ENCODE measurements around the gene GTF2H2C. TPM values are rescaled to one million over a fixed set of nuclear protein-coding genes. Genes with fewer than 3 reads are reported as not detected.
A peak's percentile ranks its signal among the peaks of the same experiment; 100 is the strongest.
"Not testable (repeated sequence)": the region's sequence is repeated elsewhere in the genome, so short reads cannot be mapped to it uniquely, and the experiment has no call there.

GTF2H2C gene
- 15.0 TPM for polyA plus RNA-seq (2013, experiment 1 of 2)
- 16.4 TPM for polyA plus RNA-seq (2013, experiment 2 of 2)

GRCh38 chr5:69559908-69560330 is at the start of gene GTF2H2C:
Gene GTF2H2C (plus strand): TSS chr5:69560191. CDS start chr5:69565133, 4,942 bp downstream.
- peak; percentile 73 for DNase-seq
- Histone ChIP-seq H3K9ac (ENCODE audit: low read length) (peak within 1 kb of the TSS; percentile 70), H3K4me2 (ENCODE audit: low read length, poor library complexity, severe bottlenecking) (peak within 1 kb of the TSS; percentile 58), H3K4me3 (ENCODE audit: insufficient read depth in 1 of 2, low read depth in 1 of 2, low read length in 2 of 2) (peak within 1 kb of the TSS; percentile 50 to 69), H3K27ac (ENCODE audit: low read length, poor library complexity, severe bottlenecking) (peak within 1 kb of the TSS; percentile 69)
- not testable (repeated sequence) for H3K4me1 ChIP-seq (ENCODE audit: control insufficient read depth, insufficient read depth, low read depth, low read length); H3K14ac ChIP-seq (ENCODE audit: low read length in 2 of 2); H3K79me1 ChIP-seq (replicated peaks; ENCODE audit: low read length, poor library complexity, severe bottlenecking); H3K23ac ChIP-seq (ENCODE audit: low read length in 2 of 2); H2BK12ac ChIP-seq (ENCODE audit: low read length in 2 of 2); H4K8ac ChIP-seq (ENCODE audit: low read length); H3K36me3 ChIP-seq (ENCODE audit: control insufficient read depth in 1 of 2, insufficient read depth in 2 of 2, low read depth in 1 of 2, low read length in 2 of 2); H3K9me3 ChIP-seq (ENCODE audit: control insufficient read depth, low read length); H2BK120ac ChIP-seq (ENCODE audit: low read depth, low read length); H3K27me3 ChIP-seq (ENCODE audit: control insufficient read depth in 1 of 2, insufficient read depth in 1 of 2, low read length in 2 of 2); H2AFZ ChIP-seq (ENCODE audit: low read depth, low read length); H3K18ac ChIP-seq (ENCODE audit: low read depth in 1 of 2, low read length in 2 of 2); H2AK5ac ChIP-seq (ENCODE audit: low read length, severe bottlenecking); H3K4ac ChIP-seq (ENCODE audit: low read depth in 1 of 2, low read length in 2 of 2); H2BK15ac ChIP-seq (ENCODE audit: low read depth, poor library complexity, severe bottlenecking); H4K91ac ChIP-seq (ENCODE audit: low read length); H2BK5ac ChIP-seq (ENCODE audit: low read depth, low read length, poor library complexity, severe bottlenecking)
- WGBS: 5% methylated on average over 13 of the region's 40 CpGs

GRCh38 chr5:69510694-69511093 is 49.3 kb upstream of the GTF2H2C start:
- no peaks in the 10 kb centered on the region for H3K4me1 ChIP-seq (ENCODE audit: control insufficient read depth, insufficient read depth, low read depth, low read length)
- no peaks in the 10 kb centered on the region for H3K27me3 ChIP-seq (ENCODE audit: control insufficient read depth in 1 of 2, insufficient read depth in 1 of 2, low read length in 2 of 2)
- H3K14ac ChIP-seq (ENCODE audit: low read length in 2 of 2): no peak overlapping the region
- no peak overlapping the region for H2BK12ac ChIP-seq (ENCODE audit: low read length in 2 of 2)
- no peak overlapping the region for H2BK120ac ChIP-seq (ENCODE audit: low read depth, low read length)
- no peak overlapping the region for H3K9ac ChIP-seq (ENCODE audit: low read length)
- H3K27ac ChIP-seq (ENCODE audit: low read length, poor library complexity, severe bottlenecking): no peak overlapping the region
- H3K79me1 ChIP-seq (replicated peaks; ENCODE audit: low read length, poor library complexity, severe bottlenecking): no peaks in the 10 kb centered on the region
- H2BK15ac ChIP-seq (ENCODE audit: low read depth, poor library complexity, severe bottlenecking): no peak overlapping the region
- H4K91ac ChIP-seq (ENCODE audit: low read length): no peak overlapping the region
- H4K8ac ChIP-seq (ENCODE audit: low read length): no peak overlapping the region
- H2AK5ac ChIP-seq (ENCODE audit: low read length, severe bottlenecking): no peak overlapping the region
- H3K18ac ChIP-seq (ENCODE audit: low read depth in 1 of 2, low read length in 2 of 2): no peak overlapping the region
- H3K4me3 ChIP-seq (ENCODE audit: insufficient read depth in 1 of 2, low read depth in 1 of 2, low read length in 2 of 2): no peak overlapping the region
- no peak overlapping the region for H2BK5ac ChIP-seq (ENCODE audit: low read depth, low read length, poor library complexity, severe bottlenecking)
- H3K23ac ChIP-seq (ENCODE audit: low read length in 2 of 2): no peak overlapping the region
- no peak for DNase-seq
- H3K9me3 ChIP-seq (ENCODE audit: control insufficient read depth, low read length): no peaks in the 10 kb centered on the region
- no peak overlapping the region for H2AFZ ChIP-seq (ENCODE audit: low read depth, low read length)
- H3K36me3 ChIP-seq (ENCODE audit: control insufficient read depth in 1 of 2, insufficient read depth in 2 of 2, low read depth in 1 of 2, low read length in 2 of 2): peaks cover 0 to 3% of the 10 kb centered on the region in 2 experiments
- no peak overlapping the region for H3K4me2 ChIP-seq (ENCODE audit: low read length, poor library complexity, severe bottlenecking)
- H3K4ac ChIP-seq (ENCODE audit: low read depth in 1 of 2, low read length in 2 of 2): no peak overlapping the region
- WGBS: 88% methylated on average over 1 of the region's 2 CpGs

- DNase-seq: peak; percentile 58
- H4K8ac ChIP-seq (ENCODE audit: low read length): no peak overlapping the region
Observed at GRCh38 chr5:69512740-69513260, 47.2 kb upstream of the GTF2H2C start.

GRCh38 chr5:69515570-69515969 is 44.4 kb upstream of the GTF2H2C start:
- not testable (repeated sequence) for H3K4me1 ChIP-seq (ENCODE audit: control insufficient read depth, insufficient read depth, low read depth, low read length); H3K18ac ChIP-seq (ENCODE audit: low read depth in 1 of 2, low read length in 2 of 2); H2BK120ac ChIP-seq (ENCODE audit: low read depth, low read length); H2AFZ ChIP-seq (ENCODE audit: low read depth, low read length); H3K9ac ChIP-seq (ENCODE audit: low read length); DNase-seq; H3K14ac ChIP-seq (ENCODE audit: low read length in 2 of 2); H2BK5ac ChIP-seq (ENCODE audit: low read depth, low read length, poor library complexity, severe bottlenecking); H3K4ac ChIP-seq (ENCODE audit: low read depth in 1 of 2, low read length in 2 of 2); H3K9me3 ChIP-seq (ENCODE audit: control insufficient read depth, low read length); H3K27me3 ChIP-seq (ENCODE audit: control insufficient read depth in 1 of 2, insufficient read depth in 1 of 2, low read length in 2 of 2); H3K79me1 ChIP-seq (replicated peaks; ENCODE audit: low read length, poor library complexity, severe bottlenecking); H3K4me2 ChIP-seq (ENCODE audit: low read length, poor library complexity, severe bottlenecking); H4K8ac ChIP-seq (ENCODE audit: low read length); H3K4me3 ChIP-seq (ENCODE audit: insufficient read depth in 1 of 2, low read depth in 1 of 2, low read length in 2 of 2); H3K23ac ChIP-seq (ENCODE audit: low read length in 2 of 2); H4K91ac ChIP-seq (ENCODE audit: low read length); H2BK15ac ChIP-seq (ENCODE audit: low read depth, poor library complexity, severe bottlenecking); H2AK5ac ChIP-seq (ENCODE audit: low read length, severe bottlenecking); H3K27ac ChIP-seq (ENCODE audit: low read length, poor library complexity, severe bottlenecking); H2BK12ac ChIP-seq (ENCODE audit: low read length in 2 of 2); H3K36me3 ChIP-seq (ENCODE audit: control insufficient read depth in 1 of 2, insufficient read depth in 2 of 2, low read depth in 1 of 2, low read length in 2 of 2)
- WGBS: 100% methylated on average over 8 of the region's 30 CpGs

More at GRCh38 chr5:69512740-69513260, 47.2 kb upstream of the GTF2H2C start:
- Histone ChIP-seq H2AFZ (ENCODE audit: low read depth, low read length) (peak overlapping the region; percentile 61), H3K4me3 (ENCODE audit: insufficient read depth in 1 of 2, low read depth in 1 of 2, low read length in 2 of 2) (no peak overlapping the region), H3K23ac (ENCODE audit: low read length in 2 of 2) (no peak overlapping the region), H3K9me3 (ENCODE audit: control insufficient read depth, low read length) (no peaks in the 10 kb centered on the region), H3K14ac (ENCODE audit: low read length in 2 of 2) (no peak overlapping the region), H3K9ac (ENCODE audit: low read length) (no peak overlapping the region), H2BK5ac (ENCODE audit: low read depth, low read length, poor library complexity, severe bottlenecking) (no peak overlapping the region), H3K79me1 (replicated peaks; ENCODE audit: low read length, poor library complexity, severe bottlenecking) (no peaks in the 10 kb centered on the region), H3K27me3 (ENCODE audit: control insufficient read depth in 1 of 2, insufficient read depth in 1 of 2, low read length in 2 of 2) (no peaks in the 10 kb centered on the region), H3K18ac (ENCODE audit: low read depth in 1 of 2, low read length in 2 of 2) (no peak overlapping the region), H2BK120ac (ENCODE audit: low read depth, low read length) (no peak overlapping the region), H3K4ac (ENCODE audit: low read depth in 1 of 2, low read length in 2 of 2) (no peak overlapping the region), H3K4me2 (ENCODE audit: low read length, poor library complexity, severe bottlenecking) (no peak overlapping the region), H2BK15ac (ENCODE audit: low read depth, poor library complexity, severe bottlenecking) (no peak overlapping the region), H3K27ac (ENCODE audit: low read length, poor library complexity, severe bottlenecking) (peak overlapping the region; percentile 76), H3K4me1 (ENCODE audit: control insufficient read depth, insufficient read depth, low read depth, low read length) (no peaks in the 10 kb centered on the region), H2AK5ac (ENCODE audit: low read length, severe bottlenecking) (no peak overlapping the region), H3K36me3 (ENCODE audit: control insufficient read depth in 1 of 2, insufficient read depth in 2 of 2, low read depth in 1 of 2, low read length in 2 of 2) (peaks cover 0 to 3% of the 10 kb centered on the region in 2 experiments), H4K91ac (ENCODE audit: low read length) (no peak overlapping the region), H2BK12ac (ENCODE audit: low read length in 2 of 2) (peak overlapping the region; percentile 11 to 31)
- WGBS: 40% methylated on average over 2 of the region's 2 CpGs

All from mesenchymal stem cell (in vitro differentiated cells and primary cell).